ELR (cell line): Measurements from ENCODE around the gene ESRRA.

ENCODE experiments used
- DNase-seq: peaks from one replicate; pipeline ENCODE4 v3.0.0-alpha.2; 2015; ENCODE audit warnings: low read depth

The ESRRA gene

GRCh38 chr11:64275031-64275800 lies 30.1 kb upstream of the ESRRA start:
- no peak for DNase-seq

GRCh38 chr11:64275841-64276240 lies 29.5 kb upstream of the ESRRA start:
- no peak for DNase-seq

- DNase-seq, result peak; percentile 93
Observed at GRCh38 chr11:64276653-64277431, 28.5 kb upstream of the ESRRA start.

GRCh38 chr11:64278576-64279190 lies 26.6 kb upstream of the ESRRA start:
- no peak for DNase-seq

- DNase-seq, result no peak
Observed at GRCh38 chr11:64281957-64282770, 23.2 kb upstream of the ESRRA start.

GRCh38 chr11:64283092-64283491 lies 22.2 kb upstream of the ESRRA start:
- DNase-seq, result no peak

- peak; percentile 95 for DNase-seq
Observed at GRCh38 chr11:64284048-64284961, 21.0 kb upstream of the ESRRA start, which contains the start of gene BAD. BAD (minus strand) TSS chr11:64284665; CDS start chr11:64284368, 297 bp downstream.

GRCh38 chr11:64284962-64285884 lies 20.1 kb upstream of the ESRRA start, which contains the start of gene GPR137:
GPR137 (plus strand) TSS chr11:64285848; CDS start chr11:64286525, 677 bp downstream.
- peak; percentile 80 for DNase-seq

- DNase-seq, result no peak
Observed at GRCh38 chr11:64285885-64286800, 19.2 kb upstream of the ESRRA start.

- DNase-seq, result no peak
Observed at GRCh38 chr11:64286801-64287159, 18.5 kb upstream of the ESRRA start.

GRCh38 chr11:64287676-64288352 lies 17.5 kb upstream of the ESRRA start:
- DNase-seq, result no peak

- no peak for DNase-seq
Observed at GRCh38 chr11:64288353-64288750, 17.0 kb upstream of the ESRRA start.

- DNase-seq, result no peak
Observed at GRCh38 chr11:64289002-64289564, 16.2 kb upstream of the ESRRA start.

- DNase-seq, result no peak
Observed at GRCh38 chr11:64290352-64291261, 14.7 kb upstream of the ESRRA start.

GRCh38 chr11:64291262-64291751 lies 14.0 kb upstream of the ESRRA start, which contains the start of gene KCNK4:
KCNK4 (plus strand) TSS chr11:64291302; CDS start chr11:64293019, 1,717 bp downstream.
- no peak for DNase-seq

- no peak for DNase-seq
Observed at GRCh38 chr11:64291752-64292459, 13.4 kb upstream of the ESRRA start.
